Caco-2 (cell line): ENCODE data around the gene PUM1. TPM values are rescaled to one million over a fixed set of nuclear protein-coding genes. Genes with fewer than 3 reads are reported as not detected.

Source experiments
- BruUV-seq: library from RNA; stranded (reverse); fragments of 400-500 nt; replicated peaks from 2 replicates; lab custom pipeline; 2021; lab: Mats Ljungman, UMichigan
- CTCF ChIA-PET: fragments of 300-600 bp; sonication (Branson Sonifier 250); formaldehyde crosslinking; loops from one replicate; lab custom pipeline; 2022; ENCODE audit warnings: antibody characterized with exemption; lab: Charles Lee
- POLR2A ChIA-PET: fragments of 300-600 bp; sonication (Branson Sonifier 250); formaldehyde crosslinking; loops from one replicate; lab custom pipeline; 2022; ENCODE audit warnings: antibody characterized with exemption; lab: Charles Lee
- DNase-seq, 2 experiments: peaks; one replicate each; pipeline versions ENCODE4 v3.0.0 to v3.0.0-alpha.2; 2020 to 2022
- H3K27me3 ChIP-seq: replicated peaks from 2 replicates; pipeline ENCODE4 v1.6.0; 2011; ENCODE audit warnings: low read length; ENCODE audit not compliant: control insufficient read depth, insufficient read depth
- H3K36me3 ChIP-seq: 2 replicates; pipeline ENCODE4 v1.5.1; 2011; ENCODE audit warnings: low read length; ENCODE audit not compliant: control insufficient read depth, insufficient read depth
- H3K4me1 ChIP-seq: fragments of 250-450 bp; sonication (Bioruptor Pico); 2 replicates; pipeline ENCODE4 v1.5.1; 2020; ENCODE audit warnings: mild to moderate bottlenecking
- H3K4me3 ChIP-seq: 2 replicates; pipeline ENCODE4 v1.5.1; 2011; ENCODE audit warnings: low read depth, mild to moderate bottlenecking, control low read depth, low read length
- H3K9me3 ChIP-seq: fragments of 250-450 bp; sonication (Bioruptor Pico); 2 replicates; pipeline ENCODE4 v1.5.1; 2020; ENCODE audit warnings: mild to moderate bottlenecking, moderate library complexity
- H3K27ac Mint-ChIP-seq: one replicate; pipeline ENCODE4 v1.8.0; 2022; ENCODE audit warnings: mixed read lengths; ENCODE audit not compliant: unreplicated experiment
- H3K27me3 Mint-ChIP-seq: one replicate; pipeline ENCODE4 v1.8.0; 2022; ENCODE audit warnings: mixed read lengths; ENCODE audit not compliant: insufficient read depth, unreplicated experiment
- H3K36me3 Mint-ChIP-seq: one replicate; pipeline ENCODE4 v1.8.0; 2022; ENCODE audit warnings: mild to moderate bottlenecking, mixed read lengths; ENCODE audit not compliant: insufficient read depth, unreplicated experiment
- H3K4me1 Mint-ChIP-seq: one replicate; pipeline ENCODE4 v1.8.0; 2022; ENCODE audit warnings: low read depth, mixed read lengths; ENCODE audit not compliant: unreplicated experiment
- H3K4me3 Mint-ChIP-seq: one replicate; pipeline ENCODE4 v1.8.0; 2022; ENCODE audit warnings: mild to moderate bottlenecking, moderate library complexity, mixed read lengths; ENCODE audit not compliant: unreplicated experiment
- H3K9me3 Mint-ChIP-seq: one replicate; pipeline ENCODE4 v1.8.0; 2022; ENCODE audit warnings: mixed read lengths; ENCODE audit not compliant: unreplicated experiment
- CTCF ChIP-seq, 2 experiments: fragments of 200-600 bp in 1 of 2; IDR thresholded peaks; 1 replicate in 1 of 2; 2 replicates in 1 of 2; pipeline versions ENCODE4 v1.5.1 to v1.8.0; 2011 to 2022; ENCODE audit warnings: antibody characterized with exemption in 1 of 2, control low read depth in 1 of 2, inconsistent platforms in 1 of 2, low read depth in 1 of 2, low read length in 1 of 2, mild to moderate bottlenecking in 1 of 2, moderate library complexity in 1 of 2; ENCODE audit not compliant: insufficient read depth in 1 of 2, severe bottlenecking in 1 of 2, unreplicated experiment in 1 of 2
- intact Hi-C: fragments of 100-400 bp; cut with micrococcal nuclease; formaldehyde crosslinking; loops from one replicate; pipeline ENCODE4 v1.10.0; 2022; ENCODE audit not compliant: unreplicated experiment
- total RNA-seq: library from RNA; stranded (reverse); gene quantifications from 2 replicates; pipeline ENCODE4 v1.2.3, GENCODE V29; 2022

Gene PUM1
- total RNA-seq, 1 experiment from 2014 or later, result 93.7 TPM

DNA sequence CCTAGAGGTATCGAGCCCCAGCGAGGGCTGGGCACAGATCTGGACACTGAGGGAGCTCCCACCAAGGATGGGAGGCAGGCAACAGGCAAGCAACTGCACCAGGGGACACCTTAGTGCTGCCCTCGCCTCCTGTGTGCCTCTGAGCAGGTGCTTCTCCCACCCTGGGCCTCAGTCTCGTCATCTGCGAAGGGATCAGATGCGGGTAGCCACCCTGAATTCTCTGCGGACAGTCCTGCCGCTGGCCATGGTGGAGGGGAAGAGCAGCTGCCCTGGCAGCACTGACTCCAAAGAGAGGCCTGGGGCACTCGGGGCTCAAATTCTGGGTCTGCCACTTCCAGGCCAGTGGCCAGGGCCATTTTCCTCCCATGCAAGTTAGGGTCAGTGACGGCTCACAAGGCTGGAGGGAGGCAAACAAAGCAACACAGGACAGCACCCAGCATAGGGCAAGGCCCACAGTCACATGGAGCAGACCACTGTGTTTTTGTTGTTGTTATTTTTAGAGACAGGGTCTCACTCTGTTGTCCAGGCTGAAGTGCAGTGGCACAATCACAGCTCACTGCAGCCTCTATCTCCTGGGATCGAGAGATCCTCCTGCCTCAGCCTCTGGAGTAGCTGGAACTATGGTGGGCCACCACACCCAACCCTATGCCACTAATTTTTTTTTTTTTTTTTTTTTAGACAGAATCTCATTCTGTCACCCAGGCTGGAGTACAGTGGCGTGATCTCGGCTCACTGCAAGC, 149.9 kb downstream of the PUM1 start:
- DNase-seq, result no peak
- H3K9me3 Mint-ChIP-seq, result no peaks in the 10 kb centered on the region
- no peak for TF ChIP-seq CTCF (IDR thresholded peaks at IDR 0.05; ENCODE audit: insufficient read depth in 1 of 2, low read depth in 1 of 2, low read length in 1 of 2, severe bottlenecking in 1 of 2, unreplicated experiment in 1 of 2)
- H3K4me3 Mint-ChIP-seq, result no peak overlapping the region
- H3K4me1 ChIP-seq, result no peaks in the 10 kb centered on the region
- ChIA-PET POLR2A (no interaction called here), CTCF (no interaction called here)
- no peak overlapping the region for H3K4me3 ChIP-seq
- H3K27me3 Mint-ChIP-seq, result no peaks in the 10 kb centered on the region
- intact Hi-C loops, result no loop called here
- no peaks in the 10 kb centered on the region for H3K36me3 ChIP-seq
- H3K4me1 Mint-ChIP-seq, result no peaks in the 10 kb centered on the region
- H3K27me3 ChIP-seq, result no peaks in the 10 kb centered on the region
- no TSS peak for BruUV-seq
- H3K9me3 ChIP-seq, result no peaks in the 10 kb centered on the region
- H3K36me3 Mint-ChIP-seq, result no peaks in the 10 kb centered on the region
- no peak overlapping the region for H3K27ac Mint-ChIP-seq

GRCh38 chr1:30914931-30915330, 150.6 kb downstream of the PUM1 start:
- CTCF ChIA-PET, result no interaction called here
- no peaks in the 10 kb centered on the region for H3K36me3 ChIP-seq
- Mint-ChIP-seq H3K9me3 (no peaks in the 10 kb centered on the region), H3K27ac (no peak overlapping the region), H3K36me3 (no peaks in the 10 kb centered on the region), H3K4me3 (no peak overlapping the region), H3K27me3 (no peaks in the 10 kb centered on the region), H3K4me1 (no peaks in the 10 kb centered on the region)
- no peaks in the 10 kb centered on the region for H3K27me3 ChIP-seq
- POLR2A ChIA-PET, result no interaction called here
- intact Hi-C loops, result no loop called here
- H3K4me1 ChIP-seq, result no peaks in the 10 kb centered on the region
- BruUV-seq, result no TSS peak
- no peaks in the 10 kb centered on the region for H3K9me3 ChIP-seq
- no peak for TF ChIP-seq CTCF (IDR thresholded peaks at IDR 0.05; ENCODE audit: insufficient read depth in 1 of 2, low read depth in 1 of 2, low read length in 1 of 2, severe bottlenecking in 1 of 2, unreplicated experiment in 1 of 2)
- DNase-seq, result no peak
- no peak overlapping the region for H3K4me3 ChIP-seq

DNA sequence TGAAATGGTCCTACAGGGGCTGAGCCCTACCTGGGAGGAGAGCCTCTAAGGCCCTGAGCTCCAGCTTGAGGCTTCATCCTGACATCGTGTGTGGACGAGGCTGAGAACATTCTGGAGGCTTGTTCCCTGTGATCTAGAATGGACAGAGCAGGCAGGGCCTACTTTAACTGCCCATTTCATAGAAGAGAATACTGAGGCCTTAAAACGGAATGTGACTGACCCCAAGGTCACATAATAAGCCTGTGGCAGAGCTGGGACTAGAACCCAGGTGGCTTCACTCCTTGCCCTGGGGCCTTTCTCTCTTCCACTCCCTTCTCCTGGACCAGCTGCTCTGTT, 151.0 kb downstream of the PUM1 start:
- H3K4me1 Mint-ChIP-seq, result no peaks in the 10 kb centered on the region
- H3K9me3 Mint-ChIP-seq, result no peaks in the 10 kb centered on the region
- TF ChIP-seq CTCF (IDR thresholded peaks at IDR 0.05; ENCODE audit: insufficient read depth in 1 of 2, low read depth in 1 of 2, low read length in 1 of 2, severe bottlenecking in 1 of 2, unreplicated experiment in 1 of 2), result no peak
- POLR2A ChIA-PET, result no interaction called here
- Histone ChIP-seq H3K27me3 (no peaks in the 10 kb centered on the region), H3K36me3 (no peaks in the 10 kb centered on the region), H3K4me1 (no peaks in the 10 kb centered on the region), H3K9me3 (no peaks in the 10 kb centered on the region), H3K4me3 (no peak overlapping the region)
- no peak for DNase-seq
- BruUV-seq, result no TSS peak
- H3K27ac Mint-ChIP-seq, result no peak overlapping the region
- CTCF ChIA-PET, result interaction anchor here (0.9 kb wide), 1 partner anchor 135 kb away, joined by 3 read pairs; no protein-coding TSS in a partner anchor
- no peaks in the 10 kb centered on the region for H3K27me3 Mint-ChIP-seq
- no peaks in the 10 kb centered on the region for H3K36me3 Mint-ChIP-seq
- no peak overlapping the region for H3K4me3 Mint-ChIP-seq
- intact Hi-C loops, result no loop called here
